ENCODE measurements around the gene COPRS.

Gene COPRS

GRCh38 chr17:31858642-31859486 lies at the start of gene COPRS:
Gene COPRS (minus strand): TSS chr17:31859244. CDS start chr17:31859199, 45 bp downstream.
- TF ChIP-seq CTCF (IDR thresholded peaks at IDR 0.05) = no peak; the same call in 1 of the 2 replicates

GRCh38 chr17:31908386-31908785 lies 49.3 kb upstream of the COPRS start:
- TF ChIP-seq CTCF (IDR thresholded peaks at IDR 0.05) = no peak

GRCh38 chr17:31907342-31907962 lies 48.4 kb upstream of the COPRS start:
- no peak for TF ChIP-seq CTCF (IDR thresholded peaks at IDR 0.05)

- no peak for TF ChIP-seq CTCF (IDR thresholded peaks at IDR 0.05)
These were observed 44.4 kb upstream of the COPRS start for GRCh38 chr17:31903401-31903800.

GRCh38 chr17:31902693-31903092 lies 43.6 kb upstream of the COPRS start:
- TF ChIP-seq CTCF (IDR thresholded peaks at IDR 0.05) = no peak

- TF ChIP-seq CTCF (IDR thresholded peaks at IDR 0.05) = no peak
These were observed 41.8 kb upstream of the COPRS start for GRCh38 chr17:31900877-31901276.

GRCh38 chr17:31888124-31888523 lies 29.1 kb upstream of the COPRS start:
- TF ChIP-seq CTCF (IDR thresholded peaks at IDR 0.05) = no peak
